Measurements from ENCODE around the gene OLFM1. TPM values are rescaled to one million over a fixed set of nuclear protein-coding genes. Genes with fewer than 3 reads are reported as not detected.
"Not testable (repeated sequence)": the region's sequence is repeated elsewhere in the genome, so short reads cannot be mapped to it uniquely, and the experiment has no call there.

Gene OLFM1
- polyA plus RNA-seq, 1 donor: 5.8 TPM

DNA sequence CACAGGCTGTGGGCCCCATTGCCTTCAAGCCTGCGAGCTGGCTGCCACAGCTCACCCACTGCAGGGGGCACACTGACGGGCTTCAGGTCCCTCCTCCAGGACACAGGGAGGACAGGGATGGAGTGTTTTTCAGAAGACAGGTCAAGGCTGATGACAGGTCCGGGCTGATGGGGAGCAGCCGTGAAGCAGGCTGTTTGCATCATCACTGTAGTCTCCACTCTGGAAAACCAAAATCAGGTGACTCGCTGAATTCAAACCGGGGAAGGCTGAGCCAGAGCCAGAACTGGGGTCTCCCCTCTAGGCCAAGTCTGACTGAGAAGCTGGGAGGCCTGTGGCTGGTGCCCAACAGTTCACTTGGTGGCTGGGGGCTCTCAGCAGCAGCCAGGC lies 48.5 kb downstream of the OLFM1 start:
- DNase-seq: no peak

DNA sequence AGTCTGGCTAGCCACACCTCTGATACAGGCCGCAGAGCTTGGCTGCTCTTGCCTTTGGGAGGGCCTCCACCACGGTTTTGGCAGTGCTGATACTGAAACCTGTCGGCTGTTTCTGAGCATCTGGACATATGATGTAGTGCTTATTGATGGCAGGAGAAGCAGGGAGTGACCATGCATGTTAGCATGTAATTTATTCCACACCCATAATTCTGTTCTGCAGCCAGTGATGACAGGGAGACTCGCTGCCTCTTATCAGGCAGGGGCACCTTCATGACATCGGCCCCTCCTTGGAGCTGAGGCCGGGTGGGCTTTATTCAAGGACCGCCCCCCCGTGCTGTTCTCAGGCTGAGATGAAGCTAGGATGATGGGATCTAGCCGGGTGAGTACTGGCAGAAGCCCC lies 49.0 kb downstream of the OLFM1 start:
- DNase-seq: no peak

- no peak for DNase-seq
These were observed 49.7 kb downstream of the OLFM1 start for GRCh38 chr9:135136991-135137832.

- no peak for DNase-seq
These were observed 50.8 kb downstream of the OLFM1 start for GRCh38 chr9:135138078-135138855.

DNA sequence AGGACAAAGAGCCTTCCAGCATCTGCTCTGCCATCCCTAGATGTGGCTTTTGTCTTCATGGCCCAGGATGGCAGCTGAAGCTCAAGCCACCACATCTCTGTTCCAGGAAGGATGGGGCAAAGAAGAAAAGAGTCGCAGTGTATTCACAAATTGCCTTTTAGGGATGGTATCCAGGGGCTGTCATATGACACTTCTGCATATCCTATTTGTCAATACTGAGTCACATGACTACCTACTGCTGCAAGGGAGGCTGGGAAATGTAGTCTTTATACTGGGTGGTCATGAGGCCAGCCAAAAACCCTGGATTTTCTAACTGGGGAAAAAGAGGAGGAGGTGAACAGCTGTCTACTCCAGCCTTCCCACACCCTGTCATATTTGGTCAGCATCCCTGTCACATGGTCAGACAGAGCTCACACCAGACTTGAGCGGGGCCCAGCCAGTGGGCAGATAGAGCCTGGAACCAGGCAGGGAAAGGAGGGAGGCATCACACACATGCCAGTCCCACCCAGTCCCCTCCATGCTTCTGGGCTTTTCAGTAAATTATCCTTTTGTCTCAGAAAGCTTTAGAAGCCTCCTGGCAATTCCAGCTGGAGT lies 52.0 kb downstream of the OLFM1 start:
- DNase-seq: no peak

DNA sequence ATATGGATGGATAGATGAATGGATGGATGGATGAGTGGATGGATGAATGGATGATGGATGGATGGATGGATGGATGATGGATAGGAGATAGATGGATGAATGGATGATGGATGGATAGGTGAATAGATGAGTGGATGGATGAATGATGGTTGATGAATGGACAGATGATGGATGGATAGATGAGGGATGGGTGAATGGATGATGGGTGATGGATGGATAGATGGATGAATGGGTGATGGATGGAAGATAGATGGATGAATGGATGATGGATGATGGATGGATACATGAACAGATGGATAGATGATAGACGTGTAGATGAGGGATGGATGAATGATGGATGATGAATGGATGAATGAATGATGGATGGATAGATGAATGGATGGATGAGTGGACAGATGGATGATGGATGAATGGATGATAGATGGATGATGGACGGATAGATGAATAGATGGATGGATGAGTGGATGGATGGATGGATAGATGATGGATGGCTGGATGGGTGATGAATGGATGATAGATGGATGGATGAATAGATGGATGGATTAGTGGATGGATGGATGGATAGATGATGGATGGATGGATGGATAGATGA lies 53.8 kb downstream of the OLFM1 start:
- no peak for DNase-seq

DNA sequence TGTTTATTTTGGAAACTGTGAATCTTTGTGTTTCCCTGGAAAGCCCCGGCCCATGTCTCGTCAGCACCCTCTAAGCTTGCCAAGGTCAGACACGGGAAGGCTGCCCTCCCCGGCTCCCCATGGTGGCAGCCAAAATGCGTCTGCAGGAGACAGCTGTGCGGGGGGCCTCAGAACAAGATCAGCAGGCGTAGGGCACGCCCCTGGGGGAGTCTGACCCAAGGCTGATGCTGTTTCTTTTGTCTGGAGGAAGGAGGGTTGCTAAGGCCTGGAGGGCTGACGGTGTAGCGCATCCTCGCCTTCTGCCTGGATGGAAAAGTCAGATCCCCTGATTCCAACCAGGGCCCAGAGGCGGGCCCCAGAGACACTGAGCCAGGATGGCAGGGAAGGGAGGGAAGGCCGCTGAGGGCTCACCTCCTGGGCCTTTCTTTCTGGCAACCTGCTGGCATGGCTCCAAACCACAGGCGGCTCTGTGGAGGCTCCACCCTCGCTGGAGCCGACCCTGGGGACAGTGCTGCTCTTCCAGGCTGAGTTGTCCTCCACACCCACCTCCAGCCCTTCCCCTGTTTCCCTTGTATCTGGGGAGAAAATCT lies 57.2 kb downstream of the OLFM1 start:
- no peak for DNase-seq

GRCh38 chr9:135145312-135145711 lies 57.8 kb downstream of the OLFM1 start:
- no peak for DNase-seq

DNA sequence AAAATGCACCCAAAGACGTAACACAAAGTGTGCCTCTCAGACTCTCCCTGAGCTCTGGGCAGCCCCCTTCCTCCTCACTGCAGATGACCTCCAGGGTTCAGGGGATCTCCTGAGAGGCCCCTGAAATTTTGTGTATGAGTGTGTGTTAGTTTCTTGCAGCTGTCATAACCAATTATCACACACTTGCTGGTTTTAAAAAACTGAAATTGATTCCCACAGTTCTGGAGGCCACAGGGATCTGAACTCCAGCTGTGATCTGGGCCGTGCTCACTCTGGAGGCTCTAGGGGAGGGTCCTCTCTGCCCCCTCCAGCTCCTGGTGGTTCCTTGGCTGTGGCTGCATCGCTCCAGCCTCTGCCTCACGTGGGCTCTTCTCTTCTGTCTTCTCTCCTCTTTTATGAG lies 58.8 kb downstream of the OLFM1 start:
- no peak for DNase-seq

- no peak for DNase-seq
These were observed 59.5 kb downstream of the OLFM1 start for GRCh38 chr9:135146766-135147473.

DNA sequence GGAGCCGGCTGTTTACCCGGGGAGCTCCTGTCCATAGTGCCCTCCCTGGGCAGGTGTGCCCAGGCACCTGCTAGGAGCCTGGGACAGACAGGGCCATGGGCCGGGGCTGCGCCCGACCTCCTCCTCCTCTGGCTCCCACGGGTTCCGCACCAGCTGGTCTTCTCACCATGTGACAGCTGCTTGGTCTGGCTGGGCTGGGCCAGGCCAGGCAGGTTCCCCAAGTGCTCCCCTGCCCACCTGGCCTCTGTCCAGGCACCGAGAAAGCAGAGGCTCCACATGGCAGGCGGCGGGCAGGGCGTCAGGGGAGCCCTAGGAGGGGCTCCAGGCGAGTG lies 60.0 kb downstream of the OLFM1 start:
- no peak for DNase-seq

- DNase-seq: no peak
These were observed 60.5 kb downstream of the OLFM1 start for GRCh38 chr9:135147938-135148337.

DNA sequence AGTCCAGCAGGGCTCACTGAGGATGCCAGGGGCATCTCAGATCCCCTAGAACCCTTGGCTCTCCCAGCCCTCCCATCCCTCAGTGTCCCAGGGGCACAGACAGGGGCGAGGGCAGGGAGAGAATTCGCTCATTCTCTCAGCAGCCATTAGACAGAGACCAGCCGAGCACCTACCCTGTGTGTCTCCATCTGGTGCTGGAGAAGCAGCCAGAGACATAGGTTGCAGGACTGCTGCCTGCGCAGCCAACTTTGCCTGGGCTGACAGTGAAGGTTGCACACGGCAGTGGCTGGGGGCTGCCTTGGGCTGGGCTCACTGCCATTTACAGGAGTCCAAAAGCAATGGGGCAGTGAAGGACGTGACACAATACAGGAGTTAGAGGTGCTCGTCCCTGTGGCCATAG lies 60.9 kb downstream of the OLFM1 start:
- no peak for DNase-seq

- DNase-seq: not testable (repeated sequence)
These were observed 62.4 kb downstream of the OLFM1 start for GRCh38 chr9:135149901-135150300.

- DNase-seq: no peak
These were observed 63.5 kb downstream of the OLFM1 start for GRCh38 chr9:135150981-135151380.

DNA sequence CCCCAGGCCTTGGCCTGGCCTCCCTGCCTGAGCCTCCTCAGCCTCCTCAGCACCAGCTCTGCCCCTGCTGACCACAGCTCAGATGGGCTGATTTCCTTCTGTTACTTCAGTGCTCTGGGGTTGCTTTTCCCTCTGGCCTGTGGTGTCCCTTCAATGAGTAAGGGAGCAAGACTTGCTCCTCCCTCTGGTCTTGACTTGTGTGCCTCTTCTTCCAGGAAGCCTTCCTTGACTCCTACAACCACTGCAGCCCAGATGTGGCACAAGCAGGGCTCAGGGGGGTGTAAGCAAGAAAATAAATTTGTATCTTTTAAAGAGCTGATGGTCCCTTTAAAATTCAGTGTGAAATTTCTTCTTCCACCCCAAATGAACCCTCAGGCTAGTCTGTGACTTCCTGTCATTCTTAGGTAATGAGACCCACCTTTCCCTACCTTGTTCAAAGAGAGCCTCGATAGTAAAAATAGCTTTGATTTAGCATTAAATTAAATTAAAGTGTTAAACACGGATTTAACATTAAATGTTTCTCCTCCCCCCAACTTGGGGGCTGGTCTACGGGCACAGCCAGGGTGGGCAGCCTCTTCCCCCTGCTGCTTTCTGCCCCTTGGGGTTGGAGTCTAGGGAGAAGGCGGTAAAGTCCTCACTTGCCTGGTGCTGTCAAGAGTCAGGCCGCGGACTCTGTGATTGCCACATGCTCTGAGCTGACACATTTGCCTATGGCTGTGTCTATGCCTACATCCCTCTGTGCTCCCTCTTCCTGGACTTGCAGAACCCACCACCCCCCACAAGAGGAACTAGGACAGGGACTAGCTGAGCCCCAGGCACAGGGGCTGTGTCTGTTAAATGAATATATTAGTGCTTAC lies 64.5 kb downstream of the OLFM1 start:
- no peak for DNase-seq

- DNase-seq: no peak
These were observed 65.3 kb downstream of the OLFM1 start for GRCh38 chr9:135152614-135153334.

DNA sequence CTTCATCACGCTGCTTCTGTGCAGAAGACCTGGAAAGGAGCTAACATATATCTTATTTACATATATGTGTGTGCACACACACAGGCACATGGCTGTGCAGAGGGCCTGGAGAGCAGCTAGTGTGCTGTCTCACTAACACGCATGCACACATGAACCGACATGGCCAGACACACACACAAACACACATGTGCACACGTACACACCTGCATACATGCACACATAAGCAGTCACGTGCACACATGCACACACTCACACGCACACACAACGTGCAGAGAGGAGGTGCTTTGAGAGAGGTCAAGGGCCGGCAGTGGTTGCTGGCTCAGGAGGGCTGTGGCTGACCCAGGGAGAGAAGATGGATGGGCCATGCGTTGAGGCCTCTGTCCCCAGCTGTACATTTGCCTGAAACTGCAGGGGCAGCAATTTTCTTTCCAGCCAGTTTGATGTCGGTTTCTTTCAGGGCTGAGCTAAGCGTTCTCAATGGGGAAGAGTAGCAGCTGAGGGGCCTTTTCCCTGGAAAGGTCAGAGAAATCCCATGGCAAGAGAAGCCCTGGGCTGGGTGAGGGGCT lies 66.7 kb downstream of the OLFM1 start:
- no peak for DNase-seq

DNA sequence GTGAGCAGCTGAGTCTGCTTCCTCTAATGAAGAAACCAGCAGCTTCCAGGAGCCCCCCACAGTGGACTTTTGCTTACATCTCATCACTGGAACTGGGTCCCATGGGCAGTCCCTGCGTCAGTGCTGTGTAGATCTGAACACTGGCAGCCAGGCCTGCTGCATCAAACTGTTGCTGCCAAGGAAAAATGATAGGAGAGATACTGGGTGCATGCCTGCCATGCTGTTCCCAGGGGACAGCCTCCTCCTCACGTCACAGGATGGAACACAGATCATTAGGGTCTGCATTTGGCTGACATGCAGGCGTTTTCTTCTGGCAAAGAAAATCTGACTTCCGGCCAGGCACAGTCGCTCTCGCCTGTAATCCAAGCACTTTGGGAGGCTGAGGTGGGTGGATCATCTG lies 67.9 kb downstream of the OLFM1 start:
- no peak for DNase-seq
